CD14-positive monocyte (primary cell): ENCODE data around the gene CMSS1. TPM values are rescaled to one million over a fixed set of nuclear protein-coding genes. Genes with fewer than 3 reads are reported as not detected.
A peak's percentile ranks its signal among the peaks of the same experiment; 100 is the strongest.

Source experiments
- DNase-seq, 3 donors: peaks; one replicate each; pipeline ENCODE4 v3.0.0-alpha.2; 2011 to 2022
- H2AFZ ChIP-seq: 2 replicates; pipeline ENCODE4 v1.6.0; 2012; ENCODE audit warnings: mild to moderate bottlenecking, low read depth, low read length, inconsistent platforms; ENCODE audit not compliant: insufficient read depth, poor library complexity, severe bottlenecking
- H3K27ac ChIP-seq, 2 donors: 1 replicate in 1 of 2; 2 replicates in 1 of 2; pipeline ENCODE4 v1.5.1; 2012 to 2013; ENCODE audit warnings: low read length in 2 of 2, control low read depth in 1 of 2, inconsistent platforms in 1 of 2, low read depth in 1 of 2, mild to moderate bottlenecking in 1 of 2
- H3K27me3 ChIP-seq, 2 donors: one replicate each; pipeline versions ENCODE4 v1.6.0 to v1.6.1; 2011 to 2013; ENCODE audit warnings: low read length in 2 of 2; ENCODE audit not compliant: control insufficient read depth in 2 of 2, insufficient read depth in 2 of 2
- H3K36me3 ChIP-seq, 2 donors: replicated peaks in 1 of 2; 1 replicate in 1 of 2; 2 replicates in 1 of 2; pipeline versions ENCODE4 v1.5.1 to v1.6.1; 2012 to 2013; ENCODE audit warnings: low read length in 2 of 2, control low read depth in 1 of 2, inconsistent platforms in 1 of 2, mild to moderate bottlenecking in 1 of 2; ENCODE audit not compliant: insufficient read depth in 2 of 2, control insufficient read depth in 1 of 2
- H3K4me1 ChIP-seq, 2 donors: 1 replicate in 1 of 2; 2 replicates in 1 of 2; pipeline versions ENCODE4 v1.5.1 to v1.6.1; 2012 to 2013; ENCODE audit warnings: low read length in 2 of 2, control low read depth in 1 of 2, inconsistent platforms in 1 of 2, mild to moderate bottlenecking in 1 of 2, moderate library complexity in 1 of 2; ENCODE audit not compliant: insufficient read depth in 2 of 2, control insufficient read depth in 1 of 2
- H3K4me2 ChIP-seq: replicated peaks from 2 replicates; pipeline ENCODE3; 2012; ENCODE audit warnings: low read length, moderate library complexity, mild to moderate bottlenecking; ENCODE audit not compliant: poor library complexity, severe bottlenecking; ENCODE audit errors: extremely low read depth
- H3K4me3 ChIP-seq, 3 experiments: fragments of 200-600 bp in 1 of 3; sonication (generic) in 1 of 3; replicated peaks in 1 of 3; 1 replicate in 2 of 3; 2 replicates in 1 of 3; pipeline ENCODE4 v1.5.1; 2011 to 2013; ENCODE audit warnings: low read length in 3 of 3, mild to moderate bottlenecking in 3 of 3, control low read depth in 2 of 3, low read depth in 2 of 3, inconsistent platforms in 1 of 3, moderate library complexity in 1 of 3
- H3K79me2 ChIP-seq: 2 replicates; pipeline ENCODE4 v1.6.0; 2012; ENCODE audit warnings: mild to moderate bottlenecking, control low read depth, inconsistent platforms, low read length, moderate library complexity; ENCODE audit not compliant: insufficient read depth
- H3K9ac ChIP-seq: 2 replicates; pipeline ENCODE4 v1.6.0; 2017; ENCODE audit warnings: low read length, mild to moderate bottlenecking; ENCODE audit not compliant: insufficient read depth, poor library complexity, severe bottlenecking
- H3K9me3 ChIP-seq, 2 donors: replicated peaks in 1 of 2; 1 replicate in 1 of 2; 2 replicates in 1 of 2; pipeline versions ENCODE4 v1.5.1 to v1.6.1; 2012 to 2013; ENCODE audit warnings: low read length in 2 of 2, control low read depth in 1 of 2; ENCODE audit not compliant: control insufficient read depth in 1 of 2, insufficient read depth in 1 of 2
- H4K20me1 ChIP-seq: 2 replicates; pipeline ENCODE4 v1.6.0; 2012; ENCODE audit warnings: mild to moderate bottlenecking, low read length, control low read depth, moderate library complexity; ENCODE audit not compliant: insufficient read depth
- H3K27ac Mint-ChIP-seq, 7 donors: one replicate each; pipeline ENCODE4 v1.8.0; 2020; ENCODE audit warnings: mild to moderate bottlenecking in 7 of 7, mixed read lengths in 7 of 7, moderate library complexity in 6 of 7, inconsistent platforms in 2 of 7
- H3K27me3 Mint-ChIP-seq, 3 donors: one replicate each; pipeline ENCODE4 v1.8.0; 2021 to 2022; ENCODE audit warnings: low read depth in 3 of 3, mild to moderate bottlenecking in 3 of 3, mixed read lengths in 3 of 3, moderate library complexity in 3 of 3, inconsistent platforms in 1 of 3
- H3K36me3 Mint-ChIP-seq, 2 donors: one replicate each; pipeline ENCODE4 v1.8.0; 2020; ENCODE audit warnings: mixed read lengths in 2 of 2, inconsistent platforms in 1 of 2, mild to moderate bottlenecking in 1 of 2
- H3K4me1 Mint-ChIP-seq: one replicate; pipeline ENCODE4 v1.8.0; 2020; ENCODE audit warnings: mild to moderate bottlenecking, mixed read lengths
- H3K4me3 Mint-ChIP-seq, 2 donors: one replicate each; pipeline ENCODE4 v1.8.0; 2020; ENCODE audit warnings: mild to moderate bottlenecking in 2 of 2, mixed read lengths in 2 of 2, moderate library complexity in 1 of 2
- H3K9me3 Mint-ChIP-seq, 7 donors: one replicate each; pipeline ENCODE4 v1.8.0; 2020 to 2022; ENCODE audit warnings: mixed read lengths in 7 of 7, mild to moderate bottlenecking in 6 of 7, moderate library complexity in 6 of 7, inconsistent platforms in 2 of 7
- WGBS: methylation state at CpG from one replicate; pipeline ENCODE4 v1.1.5; 2013; ENCODE audit warnings: missing lambda C conversion rate; ENCODE audit not compliant: insufficient coverage; 5-methylcytosine and 5-hydroxymethylcytosine counted together
- intact Hi-C, 2 donors: fragments of 100-400 bp; cut with micrococcal nuclease; formaldehyde crosslinking; loops; one replicate each; pipeline versions ENCODE4 v1.15.0 to v1.15.1; 2023
- polyA plus RNA-seq, 3 donors: library from polyadenylated mRNA; depleted of rRNA in 1 of 3; unstranded in 2 of 3; stranded (reverse) in 1 of 3; fragments of 300-500 nt in 2 of 3; fragments of >200 nt in 1 of 3; fragmentation: Illumina TruSeq in 2 of 3; gene quantifications; 1 replicate in 2 of 3; 2 replicates in 1 of 3; pipeline ENCODE4 v1.2.3, GENCODE V29; 2012 to 2021
- TF ChIP-seq, protein P1 (sequence below): fragments of 200-600 bp; IDR thresholded peaks from one replicate; pipeline ENCODE4 v1.8.0; 2022; ENCODE audit warnings: antibody characterized with exemption, mild to moderate bottlenecking

CMSS1 gene
- polyA plus RNA-seq, 3 donors: 1.1 to 3.6 (median 2.2) TPM

DNA sequence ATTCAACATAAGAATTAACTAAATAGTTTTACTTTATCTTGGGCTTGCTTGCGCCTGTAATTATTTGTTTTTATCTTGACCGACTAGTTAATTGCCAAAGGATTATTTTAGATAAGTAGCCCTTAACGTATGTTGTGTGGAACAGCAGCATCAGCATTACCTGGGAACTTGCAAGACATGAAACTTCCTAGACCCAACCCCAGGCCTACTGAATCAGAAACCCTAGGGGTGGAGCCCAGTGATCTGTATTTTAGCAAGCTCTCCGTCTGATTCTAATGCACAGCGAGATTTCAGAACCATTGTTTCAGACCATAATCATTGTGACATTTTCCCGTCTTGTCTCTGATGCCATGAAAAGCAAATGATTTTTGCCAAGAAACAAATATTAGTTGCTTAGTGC lies 265.5 kb downstream of the CMSS1 start:
- Histone ChIP-seq H3K4me1 (peaks cover 10 to 11% of the 10 kb centered on the region in 2 donors), H4K20me1 (no peaks in the 10 kb centered on the region), H3K4me2 (no peak overlapping the region), H3K27me3 (no peaks in the 10 kb centered on the region), H3K9ac (no peak overlapping the region), H3K4me3 (no peak overlapping the region), H3K27ac (no peak overlapping the region), H3K36me3 (no peaks in the 10 kb centered on the region), H3K9me3 (no peaks in the 10 kb centered on the region), H2AFZ (no peak overlapping the region), H3K79me2 (no peaks in the 10 kb centered on the region)
- TF ChIP-seq, protein P1, sequence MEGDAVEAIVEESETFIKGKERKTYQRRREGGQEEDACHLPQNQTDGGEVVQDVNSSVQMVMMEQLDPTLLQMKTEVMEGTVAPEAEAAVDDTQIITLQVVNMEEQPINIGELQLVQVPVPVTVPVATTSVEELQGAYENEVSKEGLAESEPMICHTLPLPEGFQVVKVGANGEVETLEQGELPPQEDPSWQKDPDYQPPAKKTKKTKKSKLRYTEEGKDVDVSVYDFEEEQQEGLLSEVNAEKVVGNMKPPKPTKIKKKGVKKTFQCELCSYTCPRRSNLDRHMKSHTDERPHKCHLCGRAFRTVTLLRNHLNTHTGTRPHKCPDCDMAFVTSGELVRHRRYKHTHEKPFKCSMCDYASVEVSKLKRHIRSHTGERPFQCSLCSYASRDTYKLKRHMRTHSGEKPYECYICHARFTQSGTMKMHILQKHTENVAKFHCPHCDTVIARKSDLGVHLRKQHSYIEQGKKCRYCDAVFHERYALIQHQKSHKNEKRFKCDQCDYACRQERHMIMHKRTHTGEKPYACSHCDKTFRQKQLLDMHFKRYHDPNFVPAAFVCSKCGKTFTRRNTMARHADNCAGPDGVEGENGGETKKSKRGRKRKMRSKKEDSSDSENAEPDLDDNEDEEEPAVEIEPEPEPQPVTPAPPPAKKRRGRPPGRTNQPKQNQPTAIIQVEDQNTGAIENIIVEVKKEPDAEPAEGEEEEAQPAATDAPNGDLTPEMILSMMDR: no peak
- H3K4me1 Mint-ChIP-seq: peaks cover 10% of the 10 kb centered on the region
- H3K27ac Mint-ChIP-seq: no peak overlapping the region
- no peaks in the 10 kb centered on the region for H3K36me3 Mint-ChIP-seq
- intact Hi-C loops: no loop called here
- no peak overlapping the region for H3K4me3 Mint-ChIP-seq
- H3K27me3 Mint-ChIP-seq: no peaks in the 10 kb centered on the region
- no peak for DNase-seq
- WGBS: 83% methylated on average over 2 of the region's 6 CpGs
- no peaks in the 10 kb centered on the region for H3K9me3 Mint-ChIP-seq

DNA sequence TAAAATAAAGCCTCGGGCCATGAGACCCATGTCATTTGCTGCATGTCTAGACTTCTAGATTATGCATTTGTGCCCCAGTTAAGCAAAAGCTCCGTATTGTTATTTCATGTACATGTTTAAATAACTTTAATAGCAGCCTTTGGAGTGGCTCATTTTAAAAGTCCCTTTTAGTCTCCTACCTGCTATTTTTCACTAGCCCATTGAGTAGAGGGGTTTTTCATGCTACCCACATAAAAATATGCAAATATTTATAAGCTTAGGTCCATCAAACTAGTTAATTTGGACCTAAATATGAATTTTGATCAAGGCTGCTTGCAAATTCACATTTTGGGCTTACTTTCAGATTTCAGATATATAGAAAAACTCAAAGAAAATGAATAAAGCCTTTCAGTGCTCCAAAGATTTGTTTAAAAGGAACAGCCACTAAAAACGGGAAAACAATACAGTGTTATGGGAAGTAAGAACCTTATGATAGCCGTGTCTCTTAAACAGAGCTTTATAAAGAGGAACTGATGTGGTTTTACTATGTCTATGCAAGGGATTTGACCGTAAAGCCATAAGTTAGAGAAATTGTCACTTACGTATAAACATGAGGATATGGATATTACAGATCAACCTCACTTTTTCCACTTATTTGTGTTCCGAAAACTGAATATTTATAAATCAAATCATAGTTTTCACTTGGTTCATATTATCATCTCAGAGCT lies 266.6 kb downstream of the CMSS1 start:
- peaks cover 10 to 11% of the 10 kb centered on the region in 2 donors for H3K4me1 ChIP-seq
- Mint-ChIP-seq H3K27ac (peak overlapping the region in 1 of 7 donors; percentile 23), H3K4me3 (no peak overlapping the region), H3K27me3 (no peaks in the 10 kb centered on the region), H3K4me1 (peaks cover 10% of the 10 kb centered on the region), H3K36me3 (no peaks in the 10 kb centered on the region), H3K9me3 (no peaks in the 10 kb centered on the region)
- no peak overlapping the region for H3K27ac ChIP-seq
- no peak overlapping the region for H2AFZ ChIP-seq
- intact Hi-C loops: no loop called here
- TF ChIP-seq, protein P1: no peak
- peak overlapping the region; percentile 14 for H3K4me2 ChIP-seq
- no peaks in the 10 kb centered on the region for H3K36me3 ChIP-seq
- DNase-seq: peak; percentile 18 to 68 (median 46)
- H3K27me3 ChIP-seq: no peaks in the 10 kb centered on the region
- no CpG with 5 or more reads among the region's 7 CpGs for WGBS
- no peak overlapping the region for H3K9ac ChIP-seq
- H3K4me3 ChIP-seq: no peak overlapping the region
- no peaks in the 10 kb centered on the region for H4K20me1 ChIP-seq
- H3K9me3 ChIP-seq: no peaks in the 10 kb centered on the region
- no peaks in the 10 kb centered on the region for H3K79me2 ChIP-seq
